ENCODE results near the gene WDTC1.

DNA sequence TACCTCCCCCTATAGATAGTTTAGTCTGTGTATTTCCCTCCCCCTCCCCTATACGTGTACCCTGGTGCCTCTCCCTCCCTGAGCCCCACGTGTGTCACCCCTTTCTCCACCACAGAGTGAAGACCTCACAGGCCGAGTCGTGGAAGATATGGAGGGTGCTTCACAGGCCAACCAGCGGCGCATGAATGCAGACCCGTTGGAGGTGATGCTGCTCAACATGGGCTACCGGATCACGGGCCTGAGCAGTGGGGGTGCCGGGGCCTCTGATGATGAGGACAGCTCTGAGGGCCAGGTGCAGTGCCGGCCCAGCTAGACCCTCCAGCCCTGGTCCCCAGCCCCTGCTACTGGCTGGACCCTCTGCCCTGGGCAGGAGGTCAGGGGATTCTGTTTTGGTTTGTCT is 71.6 kb downstream of the WDTC1 start:
- no peak for TF ChIP-seq GATA2 (IDR thresholded peaks at IDR 0.05; ENCODE audit: low read depth, low read length)
- TF ChIP-seq GATA3 (IDR thresholded peaks at IDR 0.05; ENCODE audit: low read depth, low read length) = no peak
